Left cardiac atrium (tissue), 4 donors: ENCODE results near the gene LRP1. TPM values are rescaled to one million over a fixed set of nuclear protein-coding genes. Genes with fewer than 3 reads are reported as not detected.

ENCODE experiments used
- ATAC-seq, 2 donors: fragments of 200-7000 bp; cut with Tn5 transposase; one replicate each; pipeline ENCODE4 v1.9.1; 2020; ENCODE audit warnings: mild to moderate bottlenecking in 2 of 2, moderate library complexity in 2 of 2
- DNase-seq: peaks from one replicate; pipeline ENCODE4 v3.0.0-alpha.2; 2020
- intact Hi-C, 2 donors: fragments of 100-400 bp; cut with DNase I; formaldehyde crosslinking; loops; one replicate each; pipeline versions ENCODE4 v1.14.1 to v1.15.1; 2022 to 2023
- total RNA-seq, 2 donors: library from RNA; stranded (reverse); fragmentation: NEBNext Ultra II Directional; extraction: Animal tissue kit (Norgen Biotek cat#: 25700); gene quantifications; one replicate each; pipeline ENCODE4 v1.2.1, GENCODE V29; 2021
- donor health status: DM: no; HTN: yes; CAD: no.
- donor health status: DM: no; HTN: yes; CAD: no; lungs with severe emphysema.
- donor health status: DM: yes; HTN: yes; CAD: no.
- donor health status: Dilated cardiomyopathy.

LRP1 gene
- total RNA-seq, 2 donors from 2014 or later = 188 to 222 TPM

- DNase-seq (no peak), ATAC-seq (peak in 1 of 2 donors; percentile 3)
- intact Hi-C loops = no loop called here
These were observed 19.0 kb downstream of the LRP1 start, which contains the start of gene LRP1-AS for GRCh38 chr12:57146961-57147944. TSS of gene LRP1-AS (minus strand) at chr12:57147619.

GRCh38 chr12:57148469-57149244 is 20.4 kb downstream of the LRP1 start:
- intact Hi-C loops = no loop called here
- DNase-seq = peak; percentile 73
- peak; percentile 53 to 55 for ATAC-seq

- intact Hi-C loops = no loop called here
- peak; percentile 85 to 87 for ATAC-seq
These were observed 21.1 kb downstream of the LRP1 start for GRCh38 chr12:57149245-57149900.

GRCh38 chr12:57150400-57151000 is 22.2 kb downstream of the LRP1 start:
- ATAC-seq (no peak), DNase-seq (no peak)
- intact Hi-C loops = no loop called here

More at GRCh38 chr12:57149245-57149900, 21.1 kb downstream of the LRP1 start:
- peak; percentile 82 for DNase-seq

GRCh38 chr12:57151741-57152630 is 23.7 kb downstream of the LRP1 start:
- ATAC-seq = peak; percentile 38 to 58
- no peak for DNase-seq
- intact Hi-C loops = no loop called here

- DNase-seq = no peak
- peak in 1 of 2 donors; percentile 30 for ATAC-seq
- intact Hi-C loops = no loop called here
These were observed 24.4 kb downstream of the LRP1 start for GRCh38 chr12:57152639-57153038.

GRCh38 chr12:57153415-57153997 is 25.2 kb downstream of the LRP1 start:
- ATAC-seq (no peak), DNase-seq (no peak)
- intact Hi-C loops = no loop called here

GRCh38 chr12:57154076-57154475 is 25.8 kb downstream of the LRP1 start:
- DNase-seq (no peak), ATAC-seq (no peak)

GRCh38 chr12:57154804-57155434 is 26.6 kb downstream of the LRP1 start:
- DNase-seq (no peak), ATAC-seq (no peak)
- intact Hi-C loops = no loop called here

More at GRCh38 chr12:57154076-57154475, 25.8 kb downstream of the LRP1 start:
- intact Hi-C loops = no loop called here

- intact Hi-C loops = no loop called here
- DNase-seq = no peak
- no peak for ATAC-seq
These were observed 28.6 kb downstream of the LRP1 start for GRCh38 chr12:57156701-57157403.

GRCh38 chr12:57157588-57158173 is 29.4 kb downstream of the LRP1 start:
- ATAC-seq (peak in 1 of 2 donors; percentile 7), DNase-seq (no peak)
- intact Hi-C loops = no loop called here

GRCh38 chr12:57158186-57158585 is 29.9 kb downstream of the LRP1 start:
- intact Hi-C loops = no loop called here
- DNase-seq (no peak), ATAC-seq (no peak)

- intact Hi-C loops = no loop called here
- ATAC-seq = peak; percentile 3 to 23
- DNase-seq = no peak
These were observed 30.4 kb downstream of the LRP1 start for GRCh38 chr12:57158665-57159064.

- DNase-seq (no peak), ATAC-seq (peak; percentile 10 to 14)
- intact Hi-C loops = no loop called here
These were observed 31.0 kb downstream of the LRP1 start for GRCh38 chr12:57159311-57159710.

- no peak for ATAC-seq
- no peak for DNase-seq
- intact Hi-C loops = no loop called here
These were observed 31.8 kb downstream of the LRP1 start for GRCh38 chr12:57160040-57160439.

- DNase-seq (no peak), ATAC-seq (no peak)
- intact Hi-C loops = no loop called here
These were observed 32.5 kb downstream of the LRP1 start for GRCh38 chr12:57160741-57161140.
